Right lobe of liver (tissue), 4 donors: ENCODE data around the gene TRPC3.

Experiments used
- CTCF ChIP-seq, 4 donors: fragments of 200-600 bp in 3 of 4; fragments of 450-650 bp in 1 of 4; IDR thresholded peaks; one replicate each; pipeline versions ENCODE4 v1.5.1 to v1.8.0; 2016 to 2022; ENCODE audit warnings: antibody characterized with exemption in 4 of 4, mild to moderate bottlenecking in 2 of 4
- POLR2A ChIP-seq: fragments of 450-650 bp; IDR thresholded peaks from one replicate; pipeline ENCODE4 v1.6.1; 2017; ENCODE audit warnings: antibody characterized with exemption, mild to moderate bottlenecking
- donor health status: DM: no; HTN: no; CAD: no.
- donor health status: DM: no; HTN: no; CAD: no.
- donor health status: DM: no; HTN: yes; CAD: no.

DNA sequence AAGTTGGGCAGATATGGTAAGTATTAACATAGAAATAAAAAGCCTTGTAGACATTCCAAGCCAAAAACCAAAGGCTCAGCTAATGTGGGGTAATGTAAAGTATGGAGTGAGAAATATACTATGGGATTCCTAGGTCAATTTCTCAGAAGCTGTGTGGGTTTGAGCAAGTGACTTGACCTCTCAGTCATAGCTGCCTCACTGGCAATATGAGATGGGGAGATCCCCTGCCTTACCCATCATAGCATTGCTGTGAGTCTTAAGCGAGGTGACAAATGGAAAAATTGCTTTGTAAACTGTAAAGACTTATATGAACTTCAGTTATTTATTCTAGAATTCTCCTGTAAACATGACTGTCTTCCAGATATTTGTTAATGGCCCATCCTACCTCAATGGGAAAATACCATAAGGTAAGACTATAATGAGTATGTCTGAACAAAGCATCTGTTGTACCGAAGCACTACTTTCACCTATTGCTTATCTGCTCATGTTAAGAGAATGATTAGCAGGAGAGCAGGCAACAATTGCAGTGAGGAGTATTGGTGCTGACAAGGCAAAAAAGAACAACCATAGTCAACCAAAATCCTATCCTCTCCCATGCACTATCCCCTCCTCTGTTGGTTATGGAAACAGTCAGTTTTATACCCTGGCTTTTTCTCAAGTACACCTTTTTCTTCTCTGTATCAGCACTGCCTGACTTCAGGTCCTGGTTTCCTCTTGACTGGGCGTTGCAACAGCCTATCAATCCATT is 44.1 kb upstream of the TRPC3 start:
- TF ChIP-seq CTCF (IDR thresholded peaks at IDR 0.05) (no peak), POLR2A (no peak)
